ENCODE measurements around the gene EMILIN2. TPM values are rescaled to one million over a fixed set of nuclear protein-coding genes. Genes with fewer than 3 reads are reported as not detected.

Gene EMILIN2
- total and polyA plus RNA-seq, 2 of the 8 experiments (the other 6 are each of a cell fraction or from before 2014, with no cell fraction given) = 6.0 to 7.5 TPM

- Histone ChIP-seq H3K36me3 (ENCODE audit: control insufficient read depth in 2 of 4, insufficient read depth in 4 of 4, low read length in 3 of 4) (no peaks in the 10 kb centered on the region), H2BK15ac (ENCODE audit: low read length) (no peak overlapping the region), H2AFZ (ENCODE audit: low read length) (no peak overlapping the region), H3K4me1 (replicated peaks in 1 of 4; ENCODE audit: control insufficient read depth in 3 of 4, insufficient read depth in 4 of 4, low read length in 3 of 4) (no peaks in the 10 kb centered on the region), H2BK20ac (ENCODE audit: low read length) (no peak overlapping the region), H3K4ac (replicated peaks; ENCODE audit: insufficient read length, low read depth, low read length) (no peak overlapping the region), H3K23ac (ENCODE audit: insufficient read length) (no peak overlapping the region), H4K8ac (ENCODE audit: extremely low read depth, insufficient read depth, low read length) (no peak overlapping the region), H3K4me2 (ENCODE audit: insufficient read depth in 1 of 2, low read depth in 2 of 2, low read length in 2 of 2) (no peak overlapping the region), H3K56ac (replicated peaks; ENCODE audit: insufficient read length, low read depth, low read length) (no peak overlapping the region), H4K5ac (ENCODE audit: insufficient read length, low read depth, low read length) (no peak overlapping the region), H2BK5ac (ENCODE audit: low read depth, low read length) (no peak overlapping the region), H3K27me3 (replicated peaks in 1 of 4; ENCODE audit: control insufficient read depth in 3 of 4, extremely low read depth in 1 of 4, insufficient read depth in 3 of 4, low read length in 3 of 4) (no peaks in the 10 kb centered on the region), H3K79me2 (ENCODE audit: control insufficient read depth in 1 of 2, insufficient read depth in 2 of 2, low read length in 2 of 2) (no peaks in the 10 kb centered on the region), H3K9ac (replicated peaks in 1 of 4; ENCODE audit: extremely low read depth in 1 of 4, low read depth in 3 of 4, low read length in 3 of 4) (no peak overlapping the region), H3K79me1 (ENCODE audit: low read depth, low read length) (no peaks in the 10 kb centered on the region), H2BK120ac (replicated peaks; ENCODE audit: low read depth, low read length) (no peak overlapping the region), H3K4me3 (ENCODE audit: extremely low read depth in 1 of 4, insufficient read depth in 2 of 4, low read depth in 3 of 4, low read length in 4 of 4) (no peak overlapping the region), H4K91ac (replicated peaks; ENCODE audit: insufficient read length, low read length) (no peak overlapping the region), H3K27ac (ENCODE audit: low read depth, low read length) (no peak overlapping the region), H3K18ac (ENCODE audit: extremely low read depth, low read length) (no peak overlapping the region), H4K20me1 (replicated peaks in 1 of 2; ENCODE audit: control insufficient read depth in 1 of 2, insufficient read depth in 2 of 2, low read length in 2 of 2) (no peaks in the 10 kb centered on the region), H3K9me3 (ENCODE audit: insufficient read depth in 2 of 2, low read depth in 1 of 2, low read length in 1 of 2) (no peaks in the 10 kb centered on the region), H3K23me2 (ENCODE audit: low read depth, low read length) (no peaks in the 10 kb centered on the region), H2AK5ac (ENCODE audit: low read depth, low read length) (no peak overlapping the region), H3K14ac (ENCODE audit: insufficient read length) (no peak overlapping the region), H2BK12ac (ENCODE audit: low read depth, low read length) (no peak overlapping the region)
- no peak for FAIRE-seq
- WGBS, 2 experiments (ENCODE audit: extremely low coverage in 1 of 2, insufficient coverage in 1 of 2, insufficient read length in 1 of 2, insufficient replicate concordance in 2 of 2, low coverage in 1 of 2, low lambda C conversion rate in 2 of 2, missing lambda C conversion rate in 1 of 2) = 95% methylated on average over 2 of the region's 2 CpGs; no CpG with 5 or more reads in 1 of the 2 experiments
- CTCF ChIA-PET (ENCODE audit: partially characterized antibody) = interaction anchor here (1.2 kb wide), 1 partner anchor 16 kb away, joined by 4 read pairs; no protein-coding TSS in a partner anchor
- DNase-seq (ENCODE audit: low read depth in 1 of 2, low spot score in 2 of 2) = no peak
- TF ChIP-seq RAD21 (IDR thresholded peaks at IDR 0.05 in 1 of 2, conservative IDR thresholded peaks at IDR 0.05 in 1 of 2; ENCODE audit: low read depth in 2 of 2, low read length in 2 of 2) (0 out of 4 replicates have a peak, but pooled peaks have one; percentile 6 to 11), CHD1 (IDR thresholded peaks at IDR 0.05; ENCODE audit: low read depth, low read length) (no peak)
- POLR2A ChIA-PET (ENCODE audit: partially characterized antibody) = no interaction called here
Measured at GRCh38 chr18:2821695-2822094, 25.1 kb upstream of the EMILIN2 start.
